Liver (tissue), 9 donors: Measurements from ENCODE around the gene MAP1LC3B. TPM values are rescaled to one million over a fixed set of nuclear protein-coding genes. Genes with fewer than 3 reads are reported as not detected.
"Not testable (repeated sequence)": the region's sequence is repeated elsewhere in the genome, so short reads cannot be mapped to it uniquely, and the experiment has no call there.

Experiments used
- DNase-seq: peaks from one replicate; pipeline ENCODE4 v3.0.0-alpha.2; 2017; ENCODE audit warnings: low spot score
- H3K27ac ChIP-seq, 2 donors: one replicate each; pipeline ENCODE4 v1.7.0; 2013; ENCODE audit warnings: inconsistent platforms in 2 of 2, low read length in 2 of 2, control low read depth in 1 of 2, low read depth in 1 of 2, mild to moderate bottlenecking in 1 of 2
- H3K27me3 ChIP-seq, 4 donors: one replicate each; pipeline versions ENCODE4 v1.6.1 to v1.7.0; 2013; ENCODE audit warnings: low read length in 3 of 4, inconsistent platforms in 1 of 4, mild to moderate bottlenecking in 1 of 4, moderate library complexity in 1 of 4; ENCODE audit not compliant: control insufficient read depth in 4 of 4, insufficient read depth in 4 of 4
- H3K36me3 ChIP-seq, 4 donors: one replicate each; pipeline versions ENCODE4 v1.6.1 to v1.7.0; 2013; ENCODE audit warnings: low read length in 3 of 4, mild to moderate bottlenecking in 3 of 4, low read depth in 1 of 4, moderate library complexity in 1 of 4; ENCODE audit not compliant: control insufficient read depth in 4 of 4, insufficient read depth in 3 of 4
- H3K4me1 ChIP-seq, 4 donors: one replicate each; pipeline versions ENCODE4 v1.6.1 to v1.7.0; 2013; ENCODE audit warnings: low read length in 3 of 4, mild to moderate bottlenecking in 3 of 4, moderate library complexity in 1 of 4; ENCODE audit not compliant: control insufficient read depth in 4 of 4, insufficient read depth in 4 of 4
- H3K4me3 ChIP-seq, 3 donors: one replicate each; pipeline versions ENCODE4 v1.6.1 to v1.7.0; 2013; ENCODE audit warnings: low read length in 3 of 3, control low read depth in 1 of 3, low read depth in 1 of 3, mild to moderate bottlenecking in 1 of 3
- H3K9ac ChIP-seq, 2 donors: one replicate each; pipeline ENCODE4 v1.7.0; 2013; ENCODE audit warnings: low read length in 2 of 2, mild to moderate bottlenecking in 2 of 2, moderate library complexity in 2 of 2, control low read depth in 1 of 2, low read depth in 1 of 2
- H3K9me3 ChIP-seq, 4 donors: one replicate each; pipeline versions ENCODE4 v1.6.1 to v1.7.0; 2013; ENCODE audit warnings: low read length in 3 of 4; ENCODE audit not compliant: control insufficient read depth in 4 of 4
- CTCF ChIP-seq: fragments of 150-350 bp; IDR thresholded peaks from 2 replicates; pipeline ENCODE4 v1.5.1; 2017; ENCODE audit warnings: improper control_type of control experiment, low read depth, low read length; ENCODE audit not compliant: missing input control
- EGR1 ChIP-seq, 2 donors: IDR thresholded peaks; 2 replicates each; pipeline ENCODE4 v1.6.1; 2016 to 2018; ENCODE audit warnings: antibody characterized with exemption in 2 of 2, low read depth in 2 of 2
- FOXA2 ChIP-seq: IDR thresholded peaks from 2 replicates; pipeline ENCODE4 v1.6.1; 2016; ENCODE audit warnings: antibody characterized with exemption
- GABPA ChIP-seq, 2 donors: IDR thresholded peaks in 1 of 2; conservative IDR thresholded peaks in 1 of 2; 2 replicates each; pipeline ENCODE4 v1.6.1; 2016; ENCODE audit warnings: antibody characterized with exemption in 2 of 2, mild to moderate bottlenecking in 1 of 2, moderate library complexity in 1 of 2
- HNF4A ChIP-seq, 2 donors: conservative IDR thresholded peaks; 2 replicates each; pipeline ENCODE4 v1.6.1; 2016; ENCODE audit warnings: antibody characterized with exemption in 2 of 2, mild to moderate bottlenecking in 2 of 2
- HNF4G ChIP-seq: IDR thresholded peaks from 2 replicates; pipeline ENCODE4 v1.6.1; 2016; ENCODE audit warnings: antibody characterized with exemption
- JUND ChIP-seq, 2 donors: IDR thresholded peaks; 2 replicates each; pipeline ENCODE4 v1.6.1; 2016; ENCODE audit warnings: antibody characterized with exemption in 2 of 2
- MAX ChIP-seq: IDR thresholded peaks from 2 replicates; pipeline ENCODE4 v1.6.1; 2016; ENCODE audit warnings: antibody characterized with exemption
- NR2F2 ChIP-seq: IDR thresholded peaks from 2 replicates; pipeline ENCODE4 v1.6.1; 2016; ENCODE audit warnings: antibody characterized with exemption
- RAD21 ChIP-seq, 2 donors: IDR thresholded peaks; 2 replicates each; pipeline ENCODE4 v1.6.1; 2016; ENCODE audit warnings: antibody characterized with exemption in 2 of 2, mild to moderate bottlenecking in 2 of 2
- RXRA ChIP-seq, 2 donors: IDR thresholded peaks; 2 replicates each; pipeline ENCODE4 v1.6.1; 2017 to 2018; ENCODE audit warnings: antibody characterized with exemption in 2 of 2, mild to moderate bottlenecking in 1 of 2
- SP1 ChIP-seq: IDR thresholded peaks from 2 replicates; pipeline ENCODE4 v1.6.1; 2018; ENCODE audit warnings: antibody characterized with exemption, mild to moderate bottlenecking
- TAF1 ChIP-seq: conservative IDR thresholded peaks from 2 replicates; pipeline ENCODE4 v1.6.1; 2016; ENCODE audit warnings: antibody characterized with exemption, mild to moderate bottlenecking
- YY1 ChIP-seq: IDR thresholded peaks from 2 replicates; pipeline ENCODE4 v1.6.1; 2016; ENCODE audit warnings: antibody characterized with exemption, mild to moderate bottlenecking
- ZBTB33 ChIP-seq: IDR thresholded peaks from 2 replicates; pipeline ENCODE4 v1.6.1; 2016; ENCODE audit warnings: antibody characterized with exemption
- WGBS: extraction: QIAGEN DNeasy Blood & Tissue Kit; methylation state at CpG from one replicate; pipeline ENCODE4 v1.1.7; 2013; 5-methylcytosine and 5-hydroxymethylcytosine counted together
- polyA plus RNA-seq, 2 donors: library from polyadenylated mRNA; stranded (reverse) in 1 of 2; unstranded in 1 of 2; fragments of 200-250 nt in 1 of 2; fragments of >200 nt in 1 of 2; fragmentation: Nextera tagmentation in 1 of 2; extraction: Ambion mirVana in 1 of 2; gene quantifications; one replicate each; pipeline versions ENCODE4 v1.2.1 to v1.2.3, GENCODE V29; 2013 to 2015
- total RNA-seq, 2 donors: library from RNA; depleted of rRNA; stranded (reverse); fragments of >200 nt; gene quantifications; one replicate each; pipeline ENCODE4 v1.2.3, GENCODE V29; 2014
- TF ChIP-seq, protein P1 (sequence below): IDR thresholded peaks from 2 replicates; pipeline ENCODE4 v1.6.1; 2016; ENCODE audit warnings: antibody characterized with exemption
- donor health status: healthy.
- donor health status: healthy.
- donor health status: healthy.
- donor health status: healthy.
- donor health status: healthy.

The MAP1LC3B gene
- total and polyA plus RNA-seq, 4 donors: 10.3 to 36.3 (median 15.7) TPM

DNA sequence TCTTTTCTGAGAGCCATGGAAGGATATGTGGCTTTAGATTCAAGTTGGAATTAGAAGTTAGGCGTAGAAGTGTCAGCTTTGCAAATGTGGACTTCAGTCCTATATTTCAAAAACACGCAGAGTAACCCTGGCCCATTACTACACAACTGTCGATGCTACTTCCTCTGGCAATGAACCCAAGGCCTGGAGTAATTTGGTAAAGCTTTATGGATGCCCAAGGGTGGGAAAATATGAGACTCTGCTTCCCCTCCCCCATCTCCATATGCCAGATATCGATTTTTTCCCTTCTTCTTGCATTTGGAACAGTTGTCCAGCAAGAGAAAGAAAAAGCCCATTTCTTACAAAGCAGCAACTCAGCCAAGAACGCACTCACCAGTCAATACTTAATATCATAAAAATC, 2.9 kb upstream of the MAP1LC3B start:
- H3K4me3 ChIP-seq: no peak overlapping the region
- 65% methylated on average over 5 of the region's 5 CpGs for WGBS
- H3K27ac ChIP-seq: peak overlapping the region; percentile 99
- H3K9me3 ChIP-seq: no peaks in the 10 kb centered on the region
- H3K36me3 ChIP-seq: no peaks in the 10 kb centered on the region
- no peak overlapping the region for H3K9ac ChIP-seq
- peaks cover 13 to 37% (median 19%) of the 10 kb centered on the region in 4 donors for H3K4me1 ChIP-seq
- no peak for TF ChIP-seq GABPA (IDR thresholded peaks at IDR 0.05 in 1 of 2, conservative IDR thresholded peaks at IDR 0.05 in 1 of 2)
- TF ChIP-seq HNF4A (conservative IDR thresholded peaks at IDR 0.05): peak; percentile 25 to 27
- peak; percentile 20 for TF ChIP-seq SP1
- no peak for DNase-seq
- H3K27me3 ChIP-seq: no peaks in the 10 kb centered on the region

GRCh38 chr16:87389914-87390313, 2.2 kb upstream of the MAP1LC3B start:
- not testable (repeated sequence) for H3K9me3 ChIP-seq, H3K27me3 ChIP-seq, DNase-seq, H3K4me3 ChIP-seq, H3K36me3 ChIP-seq, H3K9ac ChIP-seq
- Histone ChIP-seq H3K4me1 (peaks cover 11 to 40% (median 18%) of the 10 kb centered on the region in 4 donors), H3K27ac (peak overlapping the region; percentile 99)
- peak in 1 of 2 donors; percentile 3 for TF ChIP-seq HNF4A (conservative IDR thresholded peaks at IDR 0.05)
- WGBS: 84% methylated on average over 9 of the region's 9 CpGs

- H3K9me3 ChIP-seq: no peaks in the 10 kb centered on the region
- peak overlapping the region; percentile 79 to 97 for H3K9ac ChIP-seq
- no peaks in the 10 kb centered on the region for H3K27me3 ChIP-seq
- no peak overlapping the region for H3K4me3 ChIP-seq
- 97% methylated on average over 24 of the region's 24 CpGs for WGBS
- peaks cover 14 to 40% (median 18%) of the 10 kb centered on the region in 4 donors for H3K4me1 ChIP-seq
- H3K27ac ChIP-seq: peak overlapping the region; percentile 99
- TF ChIP-seq RAD21 (IDR thresholded peaks at IDR 0.05) (no peak), FOXA2 (no peak), YY1 (no peak), MAX (no peak), GABPA (IDR thresholded peaks at IDR 0.05 in 1 of 2, conservative IDR thresholded peaks at IDR 0.05 in 1 of 2) (no peak), ZBTB33 (no peak), NR2F2 (no peak)
- no peak for DNase-seq
- peaks cover 0 to 4% (median 1%) of the 10 kb centered on the region in 4 donors for H3K36me3 ChIP-seq
These were observed 1.4 kb upstream of the MAP1LC3B start for GRCh38 chr16:87390641-87391323.

GRCh38 chr16:87391324-87391949, 699 bp upstream of the MAP1LC3B start:
- peak; percentile 73 for DNase-seq
- Histone ChIP-seq H3K4me3 (peak overlapping the region in 2 of 3 donors; percentile 60 to 64), H3K4me1 (peaks cover 14 to 40% (median 18%) of the 10 kb centered on the region in 4 donors), H3K27me3 (no peaks in the 10 kb centered on the region), H3K36me3 (peaks cover 0 to 4% (median 1%) of the 10 kb centered on the region in 4 donors), H3K27ac (peak overlapping the region; percentile 99), H3K9ac (peak overlapping the region; percentile 79 to 97), H3K9me3 (no peaks in the 10 kb centered on the region)
- WGBS: 6% methylated on average over 44 of the region's 44 CpGs
- TF ChIP-seq HNF4A (conservative IDR thresholded peaks at IDR 0.05): no peak
- TF ChIP-seq SP1: peak; percentile 44
- peak in 1 of 2 donors; percentile 76 for TF ChIP-seq RXRA (IDR thresholded peaks at IDR 0.05)
- TF ChIP-seq JUND (IDR thresholded peaks at IDR 0.05): no peak
- TF ChIP-seq TAF1: no peak
- TF ChIP-seq, protein P1, sequence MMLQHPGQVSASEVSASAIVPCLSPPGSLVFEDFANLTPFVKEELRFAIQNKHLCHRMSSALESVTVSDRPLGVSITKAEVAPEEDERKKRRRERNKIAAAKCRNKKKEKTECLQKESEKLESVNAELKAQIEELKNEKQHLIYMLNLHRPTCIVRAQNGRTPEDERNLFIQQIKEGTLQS: no peak
- TF ChIP-seq RAD21 (IDR thresholded peaks at IDR 0.05): no peak
- TF ChIP-seq CTCF: no peak
- no peak for TF ChIP-seq MAX
- peak in 1 of 2 donors; percentile 23 for TF ChIP-seq EGR1 (IDR thresholded peaks at IDR 0.05; ENCODE audit: low read depth in 2 of 2)
- no peak for TF ChIP-seq YY1
- no peak for TF ChIP-seq NR2F2
- TF ChIP-seq GABPA (IDR thresholded peaks at IDR 0.05 in 1 of 2, conservative IDR thresholded peaks at IDR 0.05 in 1 of 2): no peak
- TF ChIP-seq FOXA2: no peak
- TF ChIP-seq HNF4G: no peak
